ENCODE measurements around the gene IL12RB2.

Gene IL12RB2

GRCh38 chr1:67307251-67308060 lies at the start of gene IL12RB2:
Gene IL12RB2 (plus strand): TSS chr1:67307873. CDS start chr1:67320369, 12,496 bp downstream.
- DNase-seq, result no peak

GRCh38 chr1:67261680-67262079 lies 46.0 kb upstream of the IL12RB2 start:
- no peak for DNase-seq

- DNase-seq, result no peak
These were observed 44.9 kb upstream of the IL12RB2 start for GRCh38 chr1:67262735-67263134.

- DNase-seq, result no peak
These were observed 43.5 kb upstream of the IL12RB2 start for GRCh38 chr1:67264152-67264551.

DNA sequence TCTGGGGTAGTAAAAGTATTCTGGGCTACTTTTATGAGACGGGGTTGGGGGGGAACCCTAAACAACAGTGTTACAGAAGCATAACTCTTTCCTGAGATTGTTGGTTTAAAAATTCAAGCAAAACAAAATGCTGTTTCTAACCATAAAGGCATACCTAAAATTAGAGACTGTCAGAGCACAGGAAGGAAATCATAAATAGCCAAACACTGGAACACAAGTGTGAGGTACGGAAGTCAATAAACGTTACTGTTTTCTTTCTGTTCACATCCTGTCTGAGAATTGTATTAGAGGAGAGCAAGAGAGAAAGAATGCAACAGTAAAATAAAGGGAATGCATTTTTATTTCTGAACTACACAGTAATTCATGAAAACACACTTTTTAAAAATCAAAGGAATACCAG lies 42.8 kb upstream of the IL12RB2 start:
- DNase-seq, result no peak

DNA sequence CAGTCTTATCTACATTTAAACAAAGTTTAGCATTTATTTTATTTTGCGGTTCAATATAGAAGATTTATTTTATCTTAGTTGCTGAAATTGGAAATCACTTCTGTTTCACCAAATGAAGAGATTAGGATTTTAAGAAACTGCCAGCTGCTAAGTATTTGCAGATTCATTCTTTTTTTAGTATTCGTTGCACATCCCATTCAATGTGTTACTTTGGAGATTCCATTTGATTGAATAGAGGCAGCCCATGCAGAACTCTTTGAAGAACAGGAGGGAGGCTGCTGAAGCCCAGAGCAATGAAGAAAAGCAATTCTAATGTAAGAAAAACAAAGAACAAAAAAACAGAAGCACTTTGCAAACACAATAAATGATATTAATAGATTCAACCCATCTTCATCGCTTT lies 38.6 kb upstream of the IL12RB2 start:
- DNase-seq, result no peak

- no peak for DNase-seq
These were observed 37.1 kb upstream of the IL12RB2 start for GRCh38 chr1:67270541-67270940.

- no peak for DNase-seq
These were observed 34.1 kb upstream of the IL12RB2 start for GRCh38 chr1:67273591-67273990.

GRCh38 chr1:67274623-67275325 lies 32.9 kb upstream of the IL12RB2 start:
- no peak for DNase-seq

- no peak for DNase-seq
These were observed 27.0 kb upstream of the IL12RB2 start for GRCh38 chr1:67280696-67281095.

DNA sequence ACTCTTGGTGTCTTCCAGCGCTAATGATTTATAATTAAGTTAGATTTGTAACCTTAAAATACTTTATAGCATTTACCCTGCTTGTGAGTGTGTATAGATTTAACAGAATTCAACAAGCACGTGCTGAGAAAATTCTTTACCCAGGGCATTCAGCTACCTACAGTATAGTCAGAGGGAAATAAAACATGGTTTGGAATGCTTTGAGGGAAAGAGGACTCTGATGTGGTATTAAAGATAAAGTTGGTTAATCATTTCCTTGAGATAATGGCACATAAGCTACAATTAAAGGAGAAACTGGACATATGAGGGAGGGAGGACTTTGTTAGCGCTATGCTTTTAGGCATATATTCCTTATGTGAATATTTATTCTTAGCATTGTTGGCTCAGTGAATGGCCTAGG lies 26.4 kb upstream of the IL12RB2 start:
- DNase-seq, result no peak

DNA sequence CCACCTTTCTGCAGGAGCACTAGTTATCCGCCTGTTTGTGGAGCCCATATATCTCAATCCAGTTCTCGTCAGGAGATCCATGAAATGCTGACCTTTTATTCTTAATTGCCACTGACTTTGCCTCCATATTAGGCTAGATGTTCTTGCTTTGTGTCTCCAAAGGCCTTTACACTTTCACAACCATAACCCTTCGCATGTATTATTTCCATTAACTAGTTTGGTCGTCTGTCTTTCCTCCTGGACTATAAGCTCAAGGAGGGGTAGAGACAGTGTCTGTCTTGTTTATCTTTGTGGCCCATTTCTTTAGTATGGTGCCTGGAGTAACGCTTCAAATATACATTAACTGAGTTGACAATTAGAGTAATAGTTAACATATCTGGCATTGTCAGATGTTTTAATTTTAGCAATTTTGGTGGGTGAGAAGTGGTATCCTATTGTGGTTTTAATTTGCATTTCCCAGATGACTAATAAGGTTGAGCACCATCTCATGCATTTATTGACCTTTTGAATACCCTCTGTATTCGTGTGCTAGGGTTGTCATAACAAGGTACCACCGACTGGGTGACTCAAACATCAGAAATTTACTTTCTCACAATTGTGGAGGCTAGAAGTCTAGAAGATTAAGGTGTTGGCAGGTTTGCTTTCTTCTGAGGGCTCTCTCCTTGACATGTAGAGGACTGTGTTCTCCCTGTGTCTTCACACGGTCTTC lies 21.7 kb upstream of the IL12RB2 start:
- DNase-seq, result no peak

- no peak for DNase-seq
These were observed 17.4 kb upstream of the IL12RB2 start for GRCh38 chr1:67290236-67290635.

- DNase-seq, result no peak
These were observed 12.6 kb upstream of the IL12RB2 start for GRCh38 chr1:67294836-67295617.

- no peak for DNase-seq
These were observed 8.9 kb upstream of the IL12RB2 start for GRCh38 chr1:67298762-67299161.

DNA sequence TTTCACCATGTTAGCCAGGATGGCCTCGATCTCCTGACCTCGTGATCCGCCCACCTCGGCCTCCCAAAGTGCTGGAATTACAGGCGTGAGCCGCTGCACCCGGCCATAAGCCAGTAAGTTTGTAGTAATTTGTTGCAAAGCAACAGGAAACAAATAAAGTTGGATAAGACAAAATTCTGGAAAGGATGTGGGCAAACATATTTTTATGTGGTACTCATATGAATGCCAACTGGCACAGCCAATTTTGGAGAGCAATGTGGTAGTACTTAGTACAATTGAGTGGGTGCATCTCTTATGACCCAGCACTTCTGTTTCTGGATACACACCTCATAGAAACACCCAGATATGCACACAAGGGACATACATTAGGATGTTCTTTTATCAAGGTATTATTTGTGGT lies 8.4 kb upstream of the IL12RB2 start:
- no peak for DNase-seq

DNA sequence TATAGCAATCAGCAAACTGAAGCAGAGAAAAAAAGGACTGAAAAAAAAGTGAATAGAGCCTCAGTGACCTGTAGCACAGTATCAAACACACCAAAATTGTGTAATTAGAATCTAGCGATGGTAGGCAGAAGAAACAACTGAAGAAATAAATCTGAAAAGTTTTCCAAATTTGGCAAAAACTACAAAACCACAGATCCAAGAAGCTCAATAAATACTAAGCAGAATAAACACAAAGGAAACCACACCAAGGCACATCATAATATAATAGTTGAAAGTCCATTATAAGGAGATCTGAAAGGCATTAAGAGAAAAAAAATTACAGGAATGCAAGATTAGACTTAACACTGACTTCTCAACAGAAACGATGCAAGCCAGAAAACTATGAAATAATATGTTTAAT lies 7.1 kb upstream of the IL12RB2 start:
- DNase-seq, result no peak

DNA sequence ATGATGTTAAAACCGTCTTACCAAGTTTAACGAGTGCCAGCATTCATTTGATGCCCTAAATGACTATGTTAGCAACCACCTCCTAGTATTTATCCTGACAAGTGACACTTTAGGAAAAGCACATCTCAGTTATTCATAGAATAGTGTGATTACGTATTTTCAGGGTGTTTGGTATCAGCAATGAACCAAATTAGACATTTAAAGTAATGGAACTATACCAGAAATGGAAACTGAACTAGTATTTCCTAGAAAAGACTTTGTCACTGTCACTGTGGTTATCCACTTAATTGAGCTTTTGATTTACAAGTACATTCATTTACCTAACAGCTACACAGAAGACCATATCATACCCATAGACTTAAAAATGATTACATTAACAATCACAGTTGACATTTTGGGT lies 3.6 kb upstream of the IL12RB2 start:
- DNase-seq, result no peak

GRCh38 chr1:67306547-67306946 lies 1.1 kb upstream of the IL12RB2 start:
- DNase-seq, result no peak

DNA sequence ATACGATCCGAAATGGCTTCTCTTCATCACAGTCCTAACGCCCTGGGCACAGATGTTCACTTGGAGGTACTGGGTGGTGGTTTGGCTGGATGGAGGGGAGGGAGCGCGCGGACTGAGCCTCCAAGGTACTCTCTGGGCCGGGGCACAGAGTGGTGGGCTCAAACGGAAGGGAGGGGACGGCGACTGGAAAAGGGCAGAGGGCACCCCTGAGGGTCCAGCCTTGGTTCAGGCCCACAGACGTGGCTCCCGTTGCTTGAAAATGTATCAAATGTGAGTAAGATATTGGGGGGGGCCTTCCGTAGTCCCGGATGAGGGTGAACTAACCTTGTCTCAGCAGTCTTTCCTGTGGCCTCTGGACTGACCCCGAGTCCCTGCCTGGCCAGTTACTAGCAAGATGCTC lies 463 bp downstream of the IL12RB2 start:
- no peak for DNase-seq

- DNase-seq, result no peak
These were observed 4.9 kb downstream of the IL12RB2 start for GRCh38 chr1:67312615-67313014.

- no peak for DNase-seq
These were observed 6.4 kb downstream of the IL12RB2 start for GRCh38 chr1:67313934-67314671.

Data from AML-193 (cell line).